Loucy (cell line): ENCODE results near the gene ZNF484.

Source experiments
- H2AFZ ChIP-seq: fragments of 200-600 bp; sonication (generic); 2 replicates; pipeline ENCODE4 v1.6.0; 2016; ENCODE audit warnings: antibody characterized with exemption, mild to moderate bottlenecking, low read length, moderate library complexity
- H3F3A ChIP-seq: fragments of 200-600 bp; 2 replicates; pipeline ENCODE4 v1.6.0; 2016; ENCODE audit warnings: antibody characterized with exemption, low read depth, mild to moderate bottlenecking
- H3K27me3 ChIP-seq: fragments of 200-600 bp; sonication (generic); 2 replicates; pipeline ENCODE4 v1.6.1; 2014; ENCODE audit warnings: low read length, mild to moderate bottlenecking; ENCODE audit not compliant: insufficient read depth, poor library complexity, severe bottlenecking
- H3K36me3 ChIP-seq: fragments of 200-600 bp; sonication (generic); 2 replicates; pipeline ENCODE4 v1.6.1; 2016; ENCODE audit warnings: low read length; ENCODE audit not compliant: insufficient read depth
- H3K4me1 ChIP-seq: fragments of 200-600 bp; sonication (generic); 2 replicates; pipeline ENCODE4 v1.5.1; 2014; ENCODE audit warnings: low read length, mild to moderate bottlenecking; ENCODE audit not compliant: insufficient read depth, poor library complexity, severe bottlenecking
- H3K4me2 ChIP-seq: fragments of 200-600 bp; sonication (generic); 2 replicates; pipeline ENCODE4 v1.6.0; 2014; ENCODE audit warnings: antibody characterized with exemption, low read length, low read depth, mild to moderate bottlenecking; ENCODE audit not compliant: poor library complexity, severe bottlenecking
- H3K4me3 ChIP-seq: fragments of 200-600 bp; sonication (generic); 2 replicates; pipeline ENCODE4 v1.5.1; 2014; ENCODE audit warnings: low read length, mild to moderate bottlenecking, mixed read lengths; ENCODE audit not compliant: poor library complexity, severe bottlenecking
- H3K79me2 ChIP-seq: fragments of 200-600 bp; sonication (generic); 2 replicates; pipeline ENCODE4 v1.6.1; 2014; ENCODE audit warnings: low read length; ENCODE audit not compliant: insufficient read depth
- H3K9ac ChIP-seq: fragments of 200-600 bp; sonication (generic); 2 replicates; pipeline ENCODE4 v1.6.0; 2014; ENCODE audit warnings: mild to moderate bottlenecking, low read depth, low read length, moderate library complexity; ENCODE audit not compliant: poor library complexity, severe bottlenecking
- H3K9me2 ChIP-seq: fragments of 200-600 bp; sonication (generic); replicated peaks from 2 replicates; pipeline ENCODE4 v1.6.1; 2016; ENCODE audit warnings: low read depth, low read length, mixed read lengths
- H3K9me3 ChIP-seq: fragments of 200-600 bp; sonication (generic); 2 replicates; pipeline ENCODE4 v1.6.1; 2014; ENCODE audit warnings: mild to moderate bottlenecking, antibody characterized with exemption, low read length, low read depth; ENCODE audit not compliant: insufficient read depth
- H4K20me1 ChIP-seq: fragments of 200-600 bp; sonication (generic); 2 replicates; pipeline ENCODE4 v1.6.0; 2014; ENCODE audit warnings: antibody characterized with exemption, low read length, mild to moderate bottlenecking; ENCODE audit not compliant: insufficient read depth, poor library complexity, severe bottlenecking
- EZH2phosphoT487 ChIP-seq: fragments of 200-600 bp; IDR thresholded peaks from 2 replicates; pipeline ENCODE4 v1.6.1; 2018; ENCODE audit warnings: antibody characterized with exemption, mild to moderate bottlenecking, moderate library complexity, borderline replicate concordance
- TF ChIP-seq, protein P1 (sequence below): fragments of 200-600 bp; sonication (generic); conservative IDR thresholded peaks from 2 replicates; pipeline ENCODE4 v1.5.1; 2014; ENCODE audit warnings: mild to moderate bottlenecking, antibody characterized with exemption, low read length

ZNF484 gene

DNA sequence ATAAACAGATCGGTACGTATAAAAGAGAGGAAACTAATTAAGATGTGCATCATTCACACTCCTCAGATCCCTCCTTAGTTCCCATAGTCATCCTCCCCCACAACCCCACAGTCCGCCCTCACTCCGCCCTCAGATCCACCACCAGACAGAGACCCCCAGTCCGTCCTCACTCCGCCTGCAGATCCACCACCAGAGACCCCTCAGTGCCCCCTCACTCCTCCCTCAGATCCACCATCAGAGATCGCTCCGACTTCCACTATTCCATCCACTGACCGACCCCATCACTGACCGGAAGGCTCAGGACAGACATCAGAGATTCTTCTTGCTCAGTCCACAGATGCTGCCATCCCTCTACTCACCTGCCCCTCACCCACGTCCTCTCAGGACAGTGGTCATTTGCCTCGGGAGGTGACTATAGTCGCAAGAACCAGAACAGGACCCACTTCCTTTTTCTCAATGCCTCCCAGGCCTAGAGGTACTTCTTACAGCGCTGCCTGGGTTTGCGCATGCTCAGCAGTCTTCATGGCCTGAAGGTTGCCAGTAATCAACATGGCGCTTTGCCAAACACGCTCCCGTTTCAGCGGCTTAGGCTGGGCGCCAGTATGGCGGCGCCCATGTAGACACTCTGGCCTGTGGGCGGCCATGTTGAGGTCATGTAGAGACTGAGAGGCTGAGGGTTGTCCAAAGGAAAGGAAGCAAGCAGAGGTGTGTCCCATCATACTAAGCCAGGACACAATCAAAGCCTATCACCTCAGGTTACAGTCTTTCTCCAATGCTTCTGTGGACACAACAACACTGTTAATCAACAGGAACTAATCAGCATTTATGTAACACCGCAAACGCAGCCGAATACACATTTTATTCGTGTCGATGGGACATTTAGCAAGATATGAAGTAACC, at the start of gene ZNF484:
TSS of gene ZNF484 (minus strand) at position 508 of the 900 bp plus-strand sequence. CDS start 3,009 bp downstream, outside the sequence.
- Histone ChIP-seq H3K36me3 (no peaks in the 10 kb centered on the region), H4K20me1 (peaks cover 10% of the 10 kb centered on the region), H3K9ac (peak within 1 kb of the TSS; percentile 83), H3K4me1 (peaks cover 43% of the 10 kb centered on the region), H3K4me3 (peak within 1 kb of the TSS; percentile 77), H3K27me3 (no peaks in the 10 kb centered on the region), H2AFZ (peak within 1 kb of the TSS; percentile 98), H3K79me2 (peaks cover 48% of the 10 kb centered on the region), H3F3A (no peaks in the 10 kb centered on the region), H3K4me2 (peak within 1 kb of the TSS; percentile 76), H3K9me3 (no peaks in the 10 kb centered on the region), H3K9me2 (no peaks in the 10 kb centered on the region)
- TF ChIP-seq EZH2phosphoT487, result no peak
- TF ChIP-seq, protein P1, sequence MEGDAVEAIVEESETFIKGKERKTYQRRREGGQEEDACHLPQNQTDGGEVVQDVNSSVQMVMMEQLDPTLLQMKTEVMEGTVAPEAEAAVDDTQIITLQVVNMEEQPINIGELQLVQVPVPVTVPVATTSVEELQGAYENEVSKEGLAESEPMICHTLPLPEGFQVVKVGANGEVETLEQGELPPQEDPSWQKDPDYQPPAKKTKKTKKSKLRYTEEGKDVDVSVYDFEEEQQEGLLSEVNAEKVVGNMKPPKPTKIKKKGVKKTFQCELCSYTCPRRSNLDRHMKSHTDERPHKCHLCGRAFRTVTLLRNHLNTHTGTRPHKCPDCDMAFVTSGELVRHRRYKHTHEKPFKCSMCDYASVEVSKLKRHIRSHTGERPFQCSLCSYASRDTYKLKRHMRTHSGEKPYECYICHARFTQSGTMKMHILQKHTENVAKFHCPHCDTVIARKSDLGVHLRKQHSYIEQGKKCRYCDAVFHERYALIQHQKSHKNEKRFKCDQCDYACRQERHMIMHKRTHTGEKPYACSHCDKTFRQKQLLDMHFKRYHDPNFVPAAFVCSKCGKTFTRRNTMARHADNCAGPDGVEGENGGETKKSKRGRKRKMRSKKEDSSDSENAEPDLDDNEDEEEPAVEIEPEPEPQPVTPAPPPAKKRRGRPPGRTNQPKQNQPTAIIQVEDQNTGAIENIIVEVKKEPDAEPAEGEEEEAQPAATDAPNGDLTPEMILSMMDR, result no peak

DNA sequence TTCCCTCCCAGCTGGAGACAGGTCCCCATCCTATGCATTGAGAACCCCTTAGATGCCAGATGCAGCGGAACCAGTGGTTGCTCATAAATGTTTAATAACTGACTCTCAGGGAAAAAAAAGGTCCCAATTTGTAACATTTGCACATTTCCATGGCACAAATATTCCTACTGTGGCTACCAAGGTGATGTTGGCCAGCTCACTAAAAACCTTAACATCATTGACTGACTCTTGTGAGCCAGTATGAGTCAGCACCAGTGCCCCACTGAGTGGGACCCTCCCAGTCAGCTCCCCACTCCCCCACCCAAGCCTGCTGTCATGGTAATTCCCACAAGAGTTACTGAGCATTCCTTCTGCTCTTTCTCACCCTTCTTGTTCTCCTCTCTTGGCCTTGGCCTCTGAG, 42.6 kb upstream of the ZNF484 start:
- TF ChIP-seq, protein P1, result no peak
- TF ChIP-seq EZH2phosphoT487, result no peak
- no peak overlapping the region for H3K4me3 ChIP-seq
- H3F3A ChIP-seq, result no peaks in the 10 kb centered on the region
- H2AFZ ChIP-seq, result no peak overlapping the region
- H3K36me3 ChIP-seq, result no peaks in the 10 kb centered on the region
- H3K27me3 ChIP-seq, result no peaks in the 10 kb centered on the region
- no peaks in the 10 kb centered on the region for H3K79me2 ChIP-seq
- no peaks in the 10 kb centered on the region for H4K20me1 ChIP-seq
- H3K4me2 ChIP-seq, result no peak overlapping the region
- H3K4me1 ChIP-seq, result no peaks in the 10 kb centered on the region
- H3K9me3 ChIP-seq, result no peaks in the 10 kb centered on the region
- H3K9ac ChIP-seq, result no peak overlapping the region
- H3K9me2 ChIP-seq, result no peaks in the 10 kb centered on the region

DNA sequence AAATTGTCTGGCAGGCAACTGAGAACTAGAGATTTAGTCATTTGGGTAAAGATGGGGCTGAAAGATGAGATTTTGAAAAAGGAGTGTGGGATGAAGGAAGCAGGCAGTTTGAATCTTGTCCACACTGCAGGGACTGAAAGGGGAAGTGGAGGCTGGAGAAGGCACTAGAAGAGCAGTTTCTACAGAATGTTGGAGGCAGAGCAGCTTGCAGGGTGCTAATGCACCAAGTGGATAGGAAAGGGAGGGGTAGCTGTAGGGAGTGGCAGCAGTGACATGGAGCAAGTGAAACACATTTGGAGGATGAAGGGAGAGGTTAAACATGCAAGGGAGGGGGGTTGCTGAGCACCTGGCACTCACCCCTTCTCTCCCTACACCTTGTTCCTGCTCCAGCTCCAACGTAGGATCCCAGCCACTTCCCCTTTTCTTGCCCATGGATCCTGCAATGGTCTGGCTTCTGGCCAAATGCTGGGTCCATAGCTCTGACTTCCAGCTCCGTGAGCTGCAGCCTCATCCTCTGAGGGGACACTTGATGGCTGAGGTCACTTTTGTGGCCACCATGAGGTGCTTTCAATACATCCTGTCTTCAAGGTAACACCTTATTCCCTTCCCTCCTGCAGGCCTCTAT, 39.5 kb upstream of the ZNF484 start:
- H3K9me3 ChIP-seq, result no peaks in the 10 kb centered on the region
- H2AFZ ChIP-seq, result no peak overlapping the region
- no peak for TF ChIP-seq EZH2phosphoT487
- TF ChIP-seq, protein P1, result no peak
- H3K4me3 ChIP-seq, result no peak overlapping the region
- no peaks in the 10 kb centered on the region for H3K4me1 ChIP-seq
- H3F3A ChIP-seq, result no peaks in the 10 kb centered on the region
- no peak overlapping the region for H3K4me2 ChIP-seq
- no peaks in the 10 kb centered on the region for H3K36me3 ChIP-seq
- no peaks in the 10 kb centered on the region for H3K27me3 ChIP-seq
- H4K20me1 ChIP-seq, result no peaks in the 10 kb centered on the region
- H3K9ac ChIP-seq, result no peak overlapping the region
- H3K9me2 ChIP-seq, result no peaks in the 10 kb centered on the region
- H3K79me2 ChIP-seq, result no peaks in the 10 kb centered on the region
